ENCODE data around the gene FBXO4. TPM values are rescaled to one million over a fixed set of nuclear protein-coding genes. Genes with fewer than 3 reads are reported as not detected.

FBXO4 gene
- 3.6 TPM for total RNA-seq
- long read RNA-seq, partial matches to known transcripts: 0 of 3 reads
- long read RNA-seq, other reads (novel, unspliced or antisense): 1 of 3 reads

- intact Hi-C loops (cut with DNase I): loop anchor here (2.0 to 10.0 kb wide), 4 partner anchors 20 to 842 kb away; partner anchors contain the start of gene RIMOC1
- ATAC-seq: peak; percentile 99
- peak; percentile 94 for DNase-seq (ENCODE audit: missing footprints)
Measured at GRCh38 chr5:41924872-41925554, at the start of gene FBXO4. Gene FBXO4 (plus strand): TSS chr5:41925281. CDS start chr5:41925310, 29 bp downstream.

DNA sequence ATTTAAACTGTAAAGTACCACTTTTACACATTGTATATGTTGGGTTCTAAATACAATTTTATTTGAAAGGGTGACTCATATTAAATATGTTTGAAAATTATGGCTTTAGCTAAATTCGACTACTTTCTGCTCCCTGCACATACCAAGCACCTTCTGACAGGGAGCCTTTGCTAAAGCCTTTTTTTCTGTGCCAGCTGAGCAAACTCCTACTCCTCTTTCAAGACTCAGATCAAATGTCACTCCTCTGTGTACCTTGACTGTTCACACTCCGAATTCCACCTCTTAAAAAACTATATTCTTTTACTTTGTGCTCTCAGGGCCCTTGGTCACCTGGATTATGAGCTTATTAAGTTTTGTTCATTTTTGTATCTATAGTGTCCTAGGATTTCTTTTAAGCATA is 48.4 kb upstream of the FBXO4 start:
- intact Hi-C loops (cut with DNase I): no loop called here
- no peak for DNase-seq (ENCODE audit: missing footprints)
- no peak for ATAC-seq

DNA sequence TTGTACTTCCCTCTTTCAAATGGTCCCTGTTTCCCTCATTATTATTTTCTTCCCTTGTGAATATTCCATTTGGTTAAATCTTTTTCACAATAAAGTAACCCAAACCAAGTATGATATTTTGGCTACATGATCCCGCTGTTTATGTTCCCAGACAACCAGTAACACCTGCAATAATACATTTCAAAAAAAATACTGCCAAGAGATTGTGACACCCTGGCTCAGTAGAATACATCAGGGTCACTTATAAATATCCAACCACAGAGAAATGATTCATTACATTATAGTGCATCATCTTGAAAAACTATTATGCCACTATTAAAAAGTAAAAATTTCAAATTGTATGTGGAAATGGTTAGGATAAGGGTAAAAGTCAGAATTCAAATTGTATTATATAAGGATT is 47.7 kb upstream of the FBXO4 start:
- intact Hi-C loops (cut with DNase I): no loop called here
- ATAC-seq (no peak), DNase-seq (ENCODE audit: missing footprints) (no peak)

- no peak for ATAC-seq
- DNase-seq (ENCODE audit: missing footprints): no peak
- intact Hi-C loops (cut with DNase I): no loop called here
Measured at GRCh38 chr5:41878173-41878572, 46.9 kb upstream of the FBXO4 start.

GRCh38 chr5:41878643-41879478 is 46.2 kb upstream of the FBXO4 start:
- ATAC-seq (no peak), DNase-seq (ENCODE audit: missing footprints) (no peak)
- intact Hi-C loops (cut with DNase I): no loop called here

DNA sequence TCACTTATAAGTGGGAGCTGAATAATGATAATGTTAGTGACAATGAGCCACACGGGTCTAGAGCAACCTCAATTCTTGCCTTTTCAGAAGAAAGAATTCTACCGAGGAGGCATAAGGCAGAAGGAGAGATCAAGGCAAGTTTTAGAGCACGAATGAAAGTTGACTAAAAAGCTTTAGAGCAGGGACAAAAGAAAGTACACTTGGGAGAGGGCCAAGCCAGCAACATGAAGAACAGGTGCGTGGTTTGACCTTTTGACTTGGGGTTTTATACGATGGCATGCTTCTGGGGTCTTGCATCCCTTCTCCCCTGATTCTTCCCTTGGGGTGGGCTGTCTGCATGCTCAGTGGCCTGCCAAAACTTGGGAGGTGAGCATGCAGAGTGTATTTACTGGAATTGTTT is 42.3 kb upstream of the FBXO4 start:
- ATAC-seq (no peak), DNase-seq (ENCODE audit: missing footprints) (no peak)
- intact Hi-C loops (cut with DNase I): no loop called here

- ATAC-seq: no peak
Measured at GRCh38 chr5:41883243-41883642, 41.8 kb upstream of the FBXO4 start.

GRCh38 chr5:41883936-41884335 is 41.1 kb upstream of the FBXO4 start:
- no peak for ATAC-seq
- DNase-seq (ENCODE audit: missing footprints): no peak
- intact Hi-C loops (cut with DNase I): no loop called here

More at GRCh38 chr5:41883243-41883642, 41.8 kb upstream of the FBXO4 start:
- intact Hi-C loops (cut with DNase I): no loop called here
- DNase-seq (ENCODE audit: missing footprints): no peak

- ATAC-seq: no peak
- no peak for DNase-seq (ENCODE audit: missing footprints)
- intact Hi-C loops (cut with DNase I): no loop called here
Measured at GRCh38 chr5:41885286-41885685, 39.8 kb upstream of the FBXO4 start.

GRCh38 chr5:41891066-41891707 is 33.9 kb upstream of the FBXO4 start:
- DNase-seq (ENCODE audit: missing footprints): no peak
- intact Hi-C loops (cut with DNase I): no loop called here
- ATAC-seq: no peak

GRCh38 chr5:41892031-41892430 is 33.0 kb upstream of the FBXO4 start:
- intact Hi-C loops (cut with DNase I): no loop called here
- DNase-seq (ENCODE audit: missing footprints) (no peak), ATAC-seq (no peak)

- DNase-seq (ENCODE audit: missing footprints) (no peak), ATAC-seq (no peak)
- intact Hi-C loops (cut with DNase I): no loop called here
Measured at GRCh38 chr5:41893074-41893851, 31.8 kb upstream of the FBXO4 start.

DNA sequence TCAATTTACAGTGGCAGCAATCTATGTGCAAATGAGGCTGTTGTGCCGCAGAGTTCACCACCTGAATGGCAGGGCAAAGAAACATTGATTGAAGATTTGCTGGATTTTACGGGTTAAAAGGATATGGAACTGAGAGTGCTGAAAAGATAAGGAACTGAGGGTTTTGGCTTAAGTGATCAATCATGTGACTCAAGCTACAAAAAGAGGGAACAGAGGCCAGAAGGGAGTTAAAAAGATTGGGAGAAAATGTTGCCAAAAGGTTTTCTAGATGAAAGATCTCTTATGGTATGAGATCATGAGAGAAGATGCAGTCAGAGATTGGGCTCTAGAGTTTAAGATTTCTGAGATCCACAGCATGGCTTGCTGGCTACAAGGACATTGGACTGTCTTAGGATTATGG is 28.9 kb upstream of the FBXO4 start:
- ATAC-seq: no peak
- intact Hi-C loops (cut with DNase I): no loop called here
- no peak for DNase-seq (ENCODE audit: missing footprints)

DNA sequence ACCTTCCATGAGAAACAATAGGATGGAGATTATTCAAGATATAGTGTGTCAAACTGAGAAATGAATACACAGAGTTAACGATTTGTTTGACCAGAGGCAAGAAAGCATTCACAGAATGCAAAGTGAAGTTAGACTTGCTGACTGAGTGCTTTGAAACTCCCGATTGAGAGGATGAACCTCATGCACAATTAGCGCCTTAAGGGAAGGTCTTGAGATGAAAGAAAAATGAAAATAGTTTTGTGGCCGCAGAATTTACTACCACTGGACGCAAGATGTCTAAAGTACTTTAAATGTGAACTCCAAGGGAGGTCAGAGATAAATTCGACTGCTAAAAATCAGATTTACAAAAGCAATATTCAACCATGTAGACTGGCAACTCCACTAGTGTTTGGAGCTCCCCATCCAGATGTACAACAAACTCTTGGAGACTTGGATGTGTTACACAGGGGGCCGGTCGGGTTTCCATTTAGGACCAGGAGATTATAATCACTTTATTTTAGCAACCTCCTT is 21.6 kb upstream of the FBXO4 start:
- intact Hi-C loops (cut with DNase I): no loop called here
- DNase-seq (ENCODE audit: missing footprints) (no peak), ATAC-seq (no peak)

- peak; percentile 99 for DNase-seq (ENCODE audit: missing footprints)
- peak; percentile 99 for ATAC-seq
- intact Hi-C loops (cut with DNase I): loop anchor here (1.0 to 2.0 kb wide), 2 partner anchors 21 to 34 kb away; partner anchors contain the start of genes FBXO4 and OXCT1
Measured at GRCh38 chr5:41903892-41904799, 20.9 kb upstream of the FBXO4 start, which contains the start of gene RIMOC1. Gene RIMOC1 (plus strand): TSS chr5:41904344. CDS start chr5:41904368, 24 bp downstream.

DNA sequence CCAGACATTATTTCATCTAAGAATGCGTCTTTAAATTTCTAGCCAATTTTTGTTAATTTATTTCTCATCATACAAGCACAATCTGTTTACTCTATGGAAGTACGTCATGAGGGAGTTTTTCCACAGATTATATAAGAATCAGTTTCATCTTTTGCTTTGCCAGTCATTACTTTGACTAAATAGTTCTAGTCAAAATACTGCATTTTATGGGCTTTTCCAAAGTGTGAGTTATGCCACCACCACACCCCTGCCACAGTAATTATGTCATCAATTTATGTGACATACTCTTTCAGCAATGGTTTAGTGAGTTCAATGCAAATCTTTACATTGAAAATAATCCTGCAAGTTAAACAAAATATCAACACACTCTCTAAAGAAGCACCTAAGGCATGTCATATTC is 18.9 kb upstream of the FBXO4 start:
- DNase-seq (ENCODE audit: missing footprints): no peak
- intact Hi-C loops (cut with DNase I): no loop called here
- no peak for ATAC-seq

- ATAC-seq: no peak
- intact Hi-C loops (cut with DNase I): no loop called here
- DNase-seq (ENCODE audit: missing footprints): no peak
Measured at GRCh38 chr5:41908374-41909079, 16.6 kb upstream of the FBXO4 start.
